ENCODE data around the gene LINC00237.

- no peak for TF ChIP-seq POLR2A (IDR thresholded peaks at IDR 0.05; ENCODE audit: low read length)
- TF ChIP-seq CBX8 (IDR thresholded peaks at IDR 0.05): no peak
- TF ChIP-seq CTCF (IDR thresholded peaks at IDR 0.05): no peak
- no peak for TF ChIP-seq NFE2L2 (conservative IDR thresholded peaks at IDR 0.05; ENCODE audit: low read length)
- TF ChIP-seq CEBPB (IDR thresholded peaks at IDR 0.05): no peak
- no peak for TF ChIP-seq E2F6 (IDR thresholded peaks at IDR 0.05; ENCODE audit: borderline replicate concordance, low read depth)
- no peak for TF ChIP-seq SMC3 (IDR thresholded peaks at IDR 0.05)
- no peak for TF ChIP-seq POLR2AphosphoS2 (conservative IDR thresholded peaks at IDR 0.05; ENCODE audit: low read length)
- TF ChIP-seq MYC (IDR thresholded peaks at IDR 0.05; ENCODE audit: borderline replicate concordance, low read length): no peak
Observed at GRCh38 chr20:21147593-21147992, 41.4 kb upstream of the LINC00237 start.

All from A549 (cell line).